ENCODE measurements around the gene HEG1. TPM values are rescaled to one million over a fixed set of nuclear protein-coding genes. Genes with fewer than 3 reads are reported as not detected.

The HEG1 gene
- total RNA-seq, 1 experiment from 2014 or later: 1.2 TPM

DNA sequence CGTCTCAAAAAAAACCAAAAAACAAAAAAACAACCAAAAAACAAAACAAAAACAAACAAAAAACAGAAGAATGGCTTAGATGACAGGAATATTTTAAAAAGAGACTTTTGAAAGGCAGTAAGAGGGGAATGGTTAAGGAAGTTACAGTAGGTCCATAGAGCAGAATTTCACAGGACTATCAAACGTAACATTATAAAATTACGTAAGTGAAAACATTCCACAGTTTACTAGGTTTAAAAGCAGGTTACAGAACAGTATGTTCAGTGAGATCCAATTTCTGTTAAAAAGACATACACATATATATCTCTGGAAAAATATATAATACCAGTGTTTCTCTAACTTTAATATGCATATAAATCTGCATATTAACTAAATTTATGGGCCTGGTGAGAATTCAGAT, 71.0 kb downstream of the HEG1 start:
- Histone ChIP-seq H3F3A (ENCODE audit: low read length, unreplicated experiment) (no peaks in the 10 kb centered on the region), H3K4me2 (ENCODE audit: low read length) (peak overlapping the region; percentile 30), H3K4me3 (ENCODE audit: low read length) (no peak overlapping the region), H3K27ac (ENCODE audit: low read length) (peak overlapping the region; percentile 77), H4K20me1 (ENCODE audit: low read length) (no peaks in the 10 kb centered on the region), H3K9me2 (replicated peaks; ENCODE audit: low read length) (no peaks in the 10 kb centered on the region), H3K36me3 (ENCODE audit: low read depth, low read length) (no peaks in the 10 kb centered on the region), H3K9me3 (ENCODE audit: low read length) (no peaks in the 10 kb centered on the region), H3K4me1 (ENCODE audit: insufficient read depth, low read length) (peaks cover 25% of the 10 kb centered on the region), H3K79me2 (ENCODE audit: low read length) (no peaks in the 10 kb centered on the region), H2AFZ (ENCODE audit: low read length) (no peak overlapping the region; the same call in 1 of the 2 replicates), H3K27me3 (ENCODE audit: low read length) (no peaks in the 10 kb centered on the region), H3K9ac (ENCODE audit: low read length) (no peak overlapping the region)
- DNase-seq (no peak), ATAC-seq (no peak)
- ChIA-PET CTCF (no interaction called here), POLR2A (ENCODE audit: unreplicated experiment) (interaction anchor here (0.6 kb wide), 1 partner anchor 50 kb away, joined by 3 read pairs; the partner anchor contains the start of gene MUC13)
- BruUV-seq (replicated peaks): no TSS peak
- intact Hi-C loops (cut with micrococcal nuclease): no loop called here
- no peak for TF ChIP-seq EZH2 (IDR thresholded peaks at IDR 0.05; ENCODE audit: low read length, unreplicated experiment)
- TF ChIP-seq EZH2phosphoT487 (IDR thresholded peaks at IDR 0.05; ENCODE audit: borderline replicate concordance, low read length): no peak
- TF ChIP-seq, protein P1, sequence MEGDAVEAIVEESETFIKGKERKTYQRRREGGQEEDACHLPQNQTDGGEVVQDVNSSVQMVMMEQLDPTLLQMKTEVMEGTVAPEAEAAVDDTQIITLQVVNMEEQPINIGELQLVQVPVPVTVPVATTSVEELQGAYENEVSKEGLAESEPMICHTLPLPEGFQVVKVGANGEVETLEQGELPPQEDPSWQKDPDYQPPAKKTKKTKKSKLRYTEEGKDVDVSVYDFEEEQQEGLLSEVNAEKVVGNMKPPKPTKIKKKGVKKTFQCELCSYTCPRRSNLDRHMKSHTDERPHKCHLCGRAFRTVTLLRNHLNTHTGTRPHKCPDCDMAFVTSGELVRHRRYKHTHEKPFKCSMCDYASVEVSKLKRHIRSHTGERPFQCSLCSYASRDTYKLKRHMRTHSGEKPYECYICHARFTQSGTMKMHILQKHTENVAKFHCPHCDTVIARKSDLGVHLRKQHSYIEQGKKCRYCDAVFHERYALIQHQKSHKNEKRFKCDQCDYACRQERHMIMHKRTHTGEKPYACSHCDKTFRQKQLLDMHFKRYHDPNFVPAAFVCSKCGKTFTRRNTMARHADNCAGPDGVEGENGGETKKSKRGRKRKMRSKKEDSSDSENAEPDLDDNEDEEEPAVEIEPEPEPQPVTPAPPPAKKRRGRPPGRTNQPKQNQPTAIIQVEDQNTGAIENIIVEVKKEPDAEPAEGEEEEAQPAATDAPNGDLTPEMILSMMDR (conservative IDR thresholded peaks at IDR 0.05; ENCODE audit: low read depth, low read length): no peak

DNA sequence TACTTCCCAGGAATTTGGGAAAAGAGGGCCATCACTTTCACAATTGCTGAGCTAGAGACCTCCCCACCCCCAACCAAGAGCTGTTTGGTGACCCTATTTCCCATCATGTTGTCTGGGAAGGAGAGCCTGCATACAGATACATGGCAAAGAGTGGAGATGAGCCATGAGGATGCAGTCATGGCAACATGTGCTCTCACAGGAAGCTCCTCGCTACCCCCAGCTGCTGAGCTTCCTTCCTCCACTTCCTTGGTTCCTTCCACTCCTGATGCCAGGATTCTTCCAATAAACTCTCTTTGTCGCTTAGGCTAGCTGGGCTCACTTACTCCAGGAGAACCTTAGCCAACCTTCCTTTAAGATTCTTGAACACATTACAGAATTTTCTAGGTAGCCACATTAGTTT, 72.9 kb downstream of the HEG1 start:
- no peak overlapping the region for H3K4me3 ChIP-seq (ENCODE audit: low read length)
- H3K4me2 ChIP-seq (ENCODE audit: low read length): no peak overlapping the region
- no peaks in the 10 kb centered on the region for H3K27me3 ChIP-seq (ENCODE audit: low read length)
- ChIA-PET CTCF (no interaction called here), POLR2A (ENCODE audit: unreplicated experiment) (no interaction called here)
- no peaks in the 10 kb centered on the region for H3K79me2 ChIP-seq (ENCODE audit: low read length)
- no peaks in the 10 kb centered on the region for H3K9me3 ChIP-seq (ENCODE audit: low read length)
- BruUV-seq (replicated peaks): no TSS peak
- peaks cover 25% of the 10 kb centered on the region for H3K4me1 ChIP-seq (ENCODE audit: insufficient read depth, low read length)
- H2AFZ ChIP-seq (ENCODE audit: low read length): no peak overlapping the region
- no peak overlapping the region for H3K27ac ChIP-seq (ENCODE audit: low read length)
- H4K20me1 ChIP-seq (ENCODE audit: low read length): no peaks in the 10 kb centered on the region
- H3F3A ChIP-seq (ENCODE audit: low read length, unreplicated experiment): no peaks in the 10 kb centered on the region
- no peaks in the 10 kb centered on the region for H3K36me3 ChIP-seq (ENCODE audit: low read depth, low read length)
- H3K9me2 ChIP-seq (replicated peaks; ENCODE audit: low read length): no peaks in the 10 kb centered on the region
- TF ChIP-seq, protein P1 (conservative IDR thresholded peaks at IDR 0.05; ENCODE audit: low read depth, low read length): no peak
- TF ChIP-seq EZH2phosphoT487 (IDR thresholded peaks at IDR 0.05; ENCODE audit: borderline replicate concordance, low read length): no peak
- TF ChIP-seq EZH2 (IDR thresholded peaks at IDR 0.05; ENCODE audit: low read length, unreplicated experiment): no peak
- no peak overlapping the region for H3K9ac ChIP-seq (ENCODE audit: low read length)
- DNase-seq (no peak), ATAC-seq (no peak)
- intact Hi-C loops (cut with micrococcal nuclease): no loop called here

DNA sequence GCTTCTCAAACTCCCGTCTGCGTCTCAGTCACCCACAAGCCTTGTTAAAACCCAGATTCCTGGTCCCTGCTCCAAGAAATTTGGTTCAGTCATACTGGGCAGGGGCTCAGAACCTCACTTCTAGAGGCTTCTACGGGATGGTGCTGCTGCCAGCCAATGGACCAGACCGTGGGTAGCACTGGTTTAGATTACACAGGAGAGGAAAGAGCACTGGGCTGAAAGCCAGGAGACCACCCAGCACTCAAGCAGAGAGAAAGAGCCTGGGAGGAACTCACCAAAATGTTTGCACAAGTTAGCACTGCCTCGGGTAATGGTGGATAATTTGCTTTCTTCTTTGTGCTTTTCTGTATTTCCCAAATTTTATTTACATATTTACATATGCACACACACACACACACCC, 74.3 kb downstream of the HEG1 start:
- CTCF ChIA-PET: no interaction called here

More for the DNA sequence above, 74.3 kb downstream of the HEG1 start:
- intact Hi-C loops (cut with micrococcal nuclease): no loop called here
- Histone ChIP-seq H3K4me3 (ENCODE audit: low read length) (no peak overlapping the region), H3K9ac (ENCODE audit: low read length) (no peak overlapping the region), H3F3A (ENCODE audit: low read length, unreplicated experiment) (no peaks in the 10 kb centered on the region), H3K9me3 (ENCODE audit: low read length) (no peaks in the 10 kb centered on the region), H3K27ac (ENCODE audit: low read length) (no peak overlapping the region), H3K36me3 (ENCODE audit: low read depth, low read length) (no peaks in the 10 kb centered on the region; the same call in 1 of the 2 replicates), H4K20me1 (ENCODE audit: low read length) (no peaks in the 10 kb centered on the region), H3K4me1 (ENCODE audit: insufficient read depth, low read length) (peaks cover 19% of the 10 kb centered on the region), H3K9me2 (replicated peaks; ENCODE audit: low read length) (no peaks in the 10 kb centered on the region), H2AFZ (ENCODE audit: low read length) (no peak overlapping the region), H3K4me2 (ENCODE audit: low read length) (no peak overlapping the region), H3K79me2 (ENCODE audit: low read length) (no peaks in the 10 kb centered on the region), H3K27me3 (ENCODE audit: low read length) (no peaks in the 10 kb centered on the region)
- ATAC-seq: no peak
- TF ChIP-seq, protein P1 (conservative IDR thresholded peaks at IDR 0.05; ENCODE audit: low read depth, low read length): no peak
- TF ChIP-seq EZH2phosphoT487 (IDR thresholded peaks at IDR 0.05; ENCODE audit: borderline replicate concordance, low read length): no peak
- TF ChIP-seq EZH2 (IDR thresholded peaks at IDR 0.05; ENCODE audit: low read length, unreplicated experiment): no peak
- no peak for DNase-seq
- POLR2A ChIA-PET (ENCODE audit: unreplicated experiment): no interaction called here
- no TSS peak for BruUV-seq (replicated peaks)
